Placental pericyte (primary cell): ENCODE data around the gene RGS12. TPM values are rescaled to one million over a fixed set of nuclear protein-coding genes. Genes with fewer than 3 reads are reported as not detected.

Source experiments
- total RNA-seq: library from RNA; depleted of rRNA; stranded (reverse); fragments of >200 nt; gene quantifications from 2 replicates; pipeline ENCODE4 v1.2.3, GENCODE V29; 2012

Gene RGS12, protein sequence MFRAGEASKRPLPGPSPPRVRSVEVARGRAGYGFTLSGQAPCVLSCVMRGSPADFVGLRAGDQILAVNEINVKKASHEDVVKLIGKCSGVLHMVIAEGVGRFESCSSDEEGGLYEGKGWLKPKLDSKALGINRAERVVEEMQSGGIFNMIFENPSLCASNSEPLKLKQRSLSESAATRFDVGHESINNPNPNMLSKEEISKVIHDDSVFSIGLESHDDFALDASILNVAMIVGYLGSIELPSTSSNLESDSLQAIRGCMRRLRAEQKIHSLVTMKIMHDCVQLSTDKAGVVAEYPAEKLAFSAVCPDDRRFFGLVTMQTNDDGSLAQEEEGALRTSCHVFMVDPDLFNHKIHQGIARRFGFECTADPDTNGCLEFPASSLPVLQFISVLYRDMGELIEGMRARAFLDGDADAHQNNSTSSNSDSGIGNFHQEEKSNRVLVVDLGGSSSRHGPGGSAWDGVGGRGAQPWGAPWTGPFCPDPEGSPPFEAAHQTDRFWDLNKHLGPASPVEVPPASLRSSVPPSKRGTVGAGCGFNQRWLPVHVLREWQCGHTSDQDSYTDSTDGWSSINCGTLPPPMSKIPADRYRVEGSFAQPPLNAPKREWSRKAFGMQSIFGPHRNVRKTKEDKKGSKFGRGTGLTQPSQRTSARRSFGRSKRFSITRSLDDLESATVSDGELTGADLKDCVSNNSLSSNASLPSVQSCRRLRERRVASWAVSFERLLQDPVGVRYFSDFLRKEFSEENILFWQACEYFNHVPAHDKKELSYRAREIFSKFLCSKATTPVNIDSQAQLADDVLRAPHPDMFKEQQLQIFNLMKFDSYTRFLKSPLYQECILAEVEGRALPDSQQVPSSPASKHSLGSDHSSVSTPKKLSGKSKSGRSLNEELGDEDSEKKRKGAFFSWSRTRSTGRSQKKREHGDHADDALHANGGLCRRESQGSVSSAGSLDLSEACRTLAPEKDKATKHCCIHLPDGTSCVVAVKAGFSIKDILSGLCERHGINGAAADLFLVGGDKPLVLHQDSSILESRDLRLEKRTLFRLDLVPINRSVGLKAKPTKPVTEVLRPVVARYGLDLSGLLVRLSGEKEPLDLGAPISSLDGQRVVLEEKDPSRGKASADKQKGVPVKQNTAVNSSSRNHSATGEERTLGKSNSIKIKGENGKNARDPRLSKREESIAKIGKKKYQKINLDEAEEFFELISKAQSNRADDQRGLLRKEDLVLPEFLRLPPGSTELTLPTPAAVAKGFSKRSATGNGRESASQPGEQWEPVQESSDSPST (N-terminal part only)
- total RNA-seq = 11.4 and 20.0 TPM in 2 replicates

GRCh38 chr4:3292571-3293400 lies at the start of gene RGS12:
RGS12 (plus strand) TSS chr4:3293021; CDS start chr4:3316171, 23,150 bp downstream.

DNA sequence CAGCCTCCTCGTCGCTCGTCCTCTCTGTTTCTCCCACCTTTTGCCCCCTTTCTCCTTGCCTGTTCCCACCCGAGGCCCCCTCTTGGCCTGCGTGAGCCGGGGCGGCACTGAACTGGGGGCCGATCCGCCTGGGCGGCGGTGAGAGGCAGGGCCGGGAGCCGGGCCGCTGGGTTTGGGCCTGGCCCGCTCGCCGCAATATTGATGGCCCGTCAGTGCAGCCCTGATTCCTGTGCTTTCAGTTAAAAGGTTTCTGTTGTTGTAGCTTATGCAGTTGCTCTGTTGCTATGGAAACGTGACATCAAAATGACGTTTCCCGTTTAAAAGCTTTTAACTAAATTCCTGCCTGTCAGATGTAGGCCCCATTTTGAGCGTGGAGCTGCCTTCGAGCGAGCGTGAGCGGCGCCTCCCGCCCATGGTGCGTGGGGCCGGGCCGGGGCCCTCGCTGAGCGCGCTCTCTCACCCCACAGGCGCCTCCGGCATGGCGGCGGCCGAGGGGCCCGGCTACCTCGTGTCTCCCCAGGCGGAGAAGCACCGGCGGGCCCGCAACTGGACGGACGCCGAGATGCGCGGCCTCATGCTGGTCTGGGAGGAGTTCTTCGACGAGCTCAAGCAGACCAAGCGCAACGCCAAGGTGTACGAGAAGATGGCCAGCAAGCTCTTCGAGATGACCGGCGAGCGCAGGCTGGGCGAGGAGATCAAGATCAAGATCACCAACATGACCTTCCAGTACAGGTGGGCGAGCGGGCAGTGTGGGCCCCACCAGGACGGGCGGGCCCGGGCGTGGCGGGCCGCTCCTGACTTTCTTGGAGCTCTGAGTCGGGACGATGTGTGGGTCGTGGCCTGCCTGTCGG lies 43.8 kb upstream of the RGS12 start, which contains the start of gene MSANTD1:
MSANTD1 (plus strand) TSS at position 349 of the 851 bp plus-strand sequence; CDS start at position 413, 64 bp downstream.

Other genes with a start within 250 kb of the RGS12 start
- not detected in 2 replicates for gene HTT-AS, start 218.5 kb upstream of the RGS12 start, total RNA-seq
- 65.4 and 69.3 TPM in 2 replicates for gene HTT, start 218.3 kb upstream of the RGS12 start, total RNA-seq
- 0.66 and 0.72 TPM in 2 replicates for gene MSANTD1, start 43.9 kb upstream of the RGS12 start, total RNA-seq
- not detected in 2 replicates for gene HGFAC, start 148.9 kb downstream of the RGS12 start, total RNA-seq
- not detected in 2 replicates for gene DOK7, start 170.3 kb downstream of the RGS12 start, total RNA-seq
- gene LRPAP1, start 239.4 kb downstream of the RGS12 start, total RNA-seq = 64.6 and 136 TPM in 2 replicates